GM10248 (cell line): ENCODE data around the gene KDELR1.
"Not testable (repeated sequence)": the region's sequence is repeated elsewhere in the genome, so short reads cannot be mapped to it uniquely, and the experiment has no call there.

Source experiments
- CTCF ChIA-PET: fragments of 300-600 bp; sonication (Branson Sonifier 250); formaldehyde crosslinking; extraction: SDS; loops from one replicate; lab custom pipeline; 2021; ENCODE audit warnings: antibody characterized with exemption; lab: Yijun Ruan, JAX
- POLR2A ChIA-PET: fragments of 350-650 bp; sonication (Branson Sonifier 250); formaldehyde crosslinking; extraction: SDS; loops from one replicate; lab custom pipeline; 2020; ENCODE audit warnings: antibody characterized with exemption; lab: Yijun Ruan, JAX
- DNase-seq: peaks from one replicate; pipeline ENCODE4 v3.0.0; 2012; ENCODE audit errors: extremely low spot score
- TF ChIP-seq, protein P1 (sequence below): IDR thresholded peaks from 2 replicates; pipeline ENCODE4 v1.5.1; 2012; ENCODE audit warnings: mild to moderate bottlenecking, low read depth; ENCODE audit errors: extremely low read depth, missing control alignments, control extremely low read depth

Gene KDELR1

GRCh38 chr19:48381178-48381950, 10.0 kb downstream of the KDELR1 start:
- POLR2A ChIA-PET = interaction anchor here (0.6 to 0.7 kb wide), 2 partner anchors 21 to 389 kb away, joined by 3 to 5 read pairs; no protein-coding TSS in a partner anchor
- no peak for DNase-seq

GRCh38 chr19:48379058-48379457, 12.3 kb downstream of the KDELR1 start:
- TF ChIP-seq, protein P1, sequence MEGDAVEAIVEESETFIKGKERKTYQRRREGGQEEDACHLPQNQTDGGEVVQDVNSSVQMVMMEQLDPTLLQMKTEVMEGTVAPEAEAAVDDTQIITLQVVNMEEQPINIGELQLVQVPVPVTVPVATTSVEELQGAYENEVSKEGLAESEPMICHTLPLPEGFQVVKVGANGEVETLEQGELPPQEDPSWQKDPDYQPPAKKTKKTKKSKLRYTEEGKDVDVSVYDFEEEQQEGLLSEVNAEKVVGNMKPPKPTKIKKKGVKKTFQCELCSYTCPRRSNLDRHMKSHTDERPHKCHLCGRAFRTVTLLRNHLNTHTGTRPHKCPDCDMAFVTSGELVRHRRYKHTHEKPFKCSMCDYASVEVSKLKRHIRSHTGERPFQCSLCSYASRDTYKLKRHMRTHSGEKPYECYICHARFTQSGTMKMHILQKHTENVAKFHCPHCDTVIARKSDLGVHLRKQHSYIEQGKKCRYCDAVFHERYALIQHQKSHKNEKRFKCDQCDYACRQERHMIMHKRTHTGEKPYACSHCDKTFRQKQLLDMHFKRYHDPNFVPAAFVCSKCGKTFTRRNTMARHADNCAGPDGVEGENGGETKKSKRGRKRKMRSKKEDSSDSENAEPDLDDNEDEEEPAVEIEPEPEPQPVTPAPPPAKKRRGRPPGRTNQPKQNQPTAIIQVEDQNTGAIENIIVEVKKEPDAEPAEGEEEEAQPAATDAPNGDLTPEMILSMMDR = no peak
- no peak for DNase-seq
- ChIA-PET CTCF (interaction anchor here (3.7 kb wide), 1 partner anchor 12 kb away, joined by 22 read pairs; the partner anchor contains the start of gene KDELR1), POLR2A (no interaction called here)

More at GRCh38 chr19:48381178-48381950, 10.0 kb downstream of the KDELR1 start:
- TF ChIP-seq, protein P1 = no peak
- CTCF ChIA-PET = interaction anchor here (0.9 to 3.7 kb wide), 2 partner anchors 10 to 31 kb away, joined by 3 to 22 read pairs; partner anchors contain the start of gene KDELR1

DNA sequence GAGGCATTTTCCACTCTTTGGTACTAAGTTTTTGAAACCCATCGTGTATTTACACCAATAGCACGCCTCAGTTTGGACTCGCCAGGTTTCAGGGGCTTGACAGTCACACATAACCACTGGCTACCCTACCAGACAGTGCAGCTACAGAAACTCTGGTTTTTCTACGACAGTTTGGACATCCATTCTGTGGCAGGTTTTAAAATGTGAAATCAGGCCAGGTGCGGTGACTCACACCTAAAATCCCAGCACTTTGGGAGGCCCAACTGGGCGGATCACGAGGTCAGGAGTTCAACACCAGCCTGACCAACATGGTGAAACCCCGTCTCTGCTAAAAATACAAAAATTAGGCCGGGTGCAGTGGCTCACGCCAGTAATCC, 13.2 kb downstream of the KDELR1 start:
- TF ChIP-seq, protein P1 = no peak
- POLR2A ChIA-PET = no interaction called here
- CTCF ChIA-PET = no interaction called here
- no peak for DNase-seq

DNA sequence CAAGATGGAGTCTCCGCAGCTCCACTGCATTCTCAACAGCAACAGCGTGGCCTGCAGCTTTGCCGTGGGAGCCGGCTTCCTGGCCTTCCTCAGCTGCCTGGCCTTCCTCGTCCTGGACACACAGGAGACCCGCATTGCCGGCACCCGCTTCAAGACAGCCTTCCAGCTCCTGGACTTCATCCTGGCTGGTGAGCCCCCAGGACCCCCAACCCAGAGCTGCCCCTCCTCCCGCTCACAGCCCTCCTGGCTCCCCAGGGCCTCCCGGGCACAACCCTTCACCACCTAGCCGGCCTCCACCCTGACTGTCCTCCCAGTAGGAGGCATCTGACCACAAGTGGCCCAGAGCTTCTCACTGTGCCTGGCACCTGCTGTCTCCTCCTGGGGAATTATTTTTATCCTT, 17.8 kb downstream of the KDELR1 start:
- ChIA-PET CTCF (interaction anchor here (1.4 to 1.9 kb wide), 4 partner anchors 11 to 18 kb away, joined by 5 to 8 read pairs (median 5); partner anchors contain the start of gene KDELR1), POLR2A (interaction anchor here (0.5 to 1.2 kb wide), 3 partner anchors 9 to 231 kb away, joined by 3 to 4 read pairs (median 3); partner anchors contain the start of genes SYNGR4 and TMEM143)
- TF ChIP-seq, protein P1 = no peak
- DNase-seq = no peak

- ChIA-PET POLR2A (interaction anchor here (0.5 to 1.2 kb wide), 3 partner anchors 9 to 232 kb away, joined by 3 to 4 read pairs (median 3); partner anchors contain the start of genes SYNGR4 and TMEM143), CTCF (interaction anchor here (1.4 to 1.9 kb wide), 4 partner anchors 10 to 19 kb away, joined by 5 to 8 read pairs (median 5); partner anchors contain the start of gene KDELR1)
- no peak for DNase-seq
- TF ChIP-seq, protein P1 = no peak
Observed at GRCh38 chr19:48372904-48373303, 18.4 kb downstream of the KDELR1 start.

GRCh38 chr19:48371771-48372170, 19.6 kb downstream of the KDELR1 start:
- DNase-seq, POLR2A ChIA-PET: not testable (repeated sequence)
- CTCF ChIA-PET = interaction anchor here (1.0 to 1.4 kb wide), 3 partner anchors 8 to 19 kb away, joined by 4 to 9 read pairs (median 5); partner anchors contain the start of genes KDELR1, SYNGR4 and TMEM143

DNA sequence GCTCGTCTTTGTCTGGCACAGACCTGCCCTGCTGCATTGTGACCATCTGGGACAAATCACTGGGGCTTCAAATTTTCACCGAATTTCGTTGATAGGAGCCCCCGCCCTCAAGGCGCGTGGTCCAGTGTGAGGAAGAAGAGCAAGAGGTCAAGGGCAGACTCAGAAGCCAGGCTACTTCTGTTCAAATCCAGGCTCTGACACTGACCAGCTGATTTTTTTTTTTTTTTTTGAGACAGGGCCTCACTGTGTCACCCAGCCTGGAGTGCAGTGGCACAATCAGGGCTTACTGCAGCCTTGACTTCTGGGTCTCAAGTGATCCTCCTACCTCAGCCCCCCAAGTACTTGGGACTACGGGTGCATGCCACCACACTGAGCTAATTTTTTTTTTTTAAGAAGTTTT, 20.0 kb downstream of the KDELR1 start:
- TF ChIP-seq, protein P1 = no peak
- ChIA-PET POLR2A (no interaction called here), CTCF (interaction anchor here (1.0 to 1.4 kb wide), 3 partner anchors 8 to 20 kb away, joined by 4 to 9 read pairs (median 5); partner anchors contain the start of genes KDELR1, SYNGR4 and TMEM143)
- DNase-seq = no peak
